ENCODE results near the gene KIF21A. TPM values are rescaled to one million over a fixed set of nuclear protein-coding genes. Genes with fewer than 3 reads are reported as not detected.

KIF21A gene
- total RNA-seq, 3 donors from 2014 or later (not counting 1 experiment from before 2014, with no cell fraction given): 11.5 to 31.6 (median 18.0) TPM

DNA sequence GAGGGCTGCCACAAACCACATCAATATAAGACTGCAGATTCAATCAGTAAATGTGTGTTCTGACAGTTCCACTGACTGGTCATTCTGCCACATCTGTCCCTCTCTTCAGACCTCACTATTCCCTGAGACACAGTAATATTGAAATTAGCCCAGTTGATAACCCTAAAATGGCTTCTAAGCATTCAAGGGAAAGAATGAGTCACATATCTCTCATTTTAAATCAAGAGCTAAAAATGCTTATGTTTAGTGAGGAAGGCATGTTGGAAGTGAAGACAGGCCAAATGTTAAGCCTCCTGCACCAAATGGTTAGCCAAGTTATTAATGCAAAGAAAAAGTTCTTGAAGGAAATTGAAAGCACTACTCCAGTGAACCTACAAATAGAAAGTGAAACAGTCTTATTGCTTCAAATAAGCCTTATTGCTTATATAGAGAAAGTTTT, 24.5 kb upstream of the KIF21A start:
- Histone ChIP-seq H3K4me1 (ENCODE audit: control insufficient read depth, insufficient read depth, low read length) (peaks cover 10% of the 10 kb centered on the region), H3K9me3 (ENCODE audit: control insufficient read depth, insufficient read depth, low read length) (no peaks in the 10 kb centered on the region), H3K4me3 (ENCODE audit: low read length) (no peak overlapping the region), H3K36me3 (ENCODE audit: control insufficient read depth, insufficient read depth, low read length) (no peaks in the 10 kb centered on the region), H3K27ac (ENCODE audit: low read length) (peak overlapping the region; percentile 47), H3K27me3 (ENCODE audit: control insufficient read depth, insufficient read depth, low read length) (no peaks in the 10 kb centered on the region)
- peaks cover 9 to 13% of the 10 kb centered on the region in 2 donors for H3K4me1 Mint-ChIP-seq
- TF ChIP-seq, protein P1, sequence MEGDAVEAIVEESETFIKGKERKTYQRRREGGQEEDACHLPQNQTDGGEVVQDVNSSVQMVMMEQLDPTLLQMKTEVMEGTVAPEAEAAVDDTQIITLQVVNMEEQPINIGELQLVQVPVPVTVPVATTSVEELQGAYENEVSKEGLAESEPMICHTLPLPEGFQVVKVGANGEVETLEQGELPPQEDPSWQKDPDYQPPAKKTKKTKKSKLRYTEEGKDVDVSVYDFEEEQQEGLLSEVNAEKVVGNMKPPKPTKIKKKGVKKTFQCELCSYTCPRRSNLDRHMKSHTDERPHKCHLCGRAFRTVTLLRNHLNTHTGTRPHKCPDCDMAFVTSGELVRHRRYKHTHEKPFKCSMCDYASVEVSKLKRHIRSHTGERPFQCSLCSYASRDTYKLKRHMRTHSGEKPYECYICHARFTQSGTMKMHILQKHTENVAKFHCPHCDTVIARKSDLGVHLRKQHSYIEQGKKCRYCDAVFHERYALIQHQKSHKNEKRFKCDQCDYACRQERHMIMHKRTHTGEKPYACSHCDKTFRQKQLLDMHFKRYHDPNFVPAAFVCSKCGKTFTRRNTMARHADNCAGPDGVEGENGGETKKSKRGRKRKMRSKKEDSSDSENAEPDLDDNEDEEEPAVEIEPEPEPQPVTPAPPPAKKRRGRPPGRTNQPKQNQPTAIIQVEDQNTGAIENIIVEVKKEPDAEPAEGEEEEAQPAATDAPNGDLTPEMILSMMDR (IDR thresholded peaks at IDR 0.05): no peak
- peaks cover 0 to 3% of the 10 kb centered on the region in 2 donors for H3K27me3 Mint-ChIP-seq (ENCODE audit: low read depth in 2 of 2)
- DNase-seq (peak in 1 of 2 donors; percentile 27), ATAC-seq (peak; percentile 39 to 83 (median 45))
- H3K27ac Mint-ChIP-seq: peak overlapping the region; percentile 60 to 84
- intact Hi-C loops (cut with micrococcal nuclease): no loop called here
- H3K4me3 Mint-ChIP-seq: peak overlapping the region; percentile 72
- H3K9me3 Mint-ChIP-seq: no peaks in the 10 kb centered on the region
- H3K36me3 Mint-ChIP-seq: no peaks in the 10 kb centered on the region

DNA sequence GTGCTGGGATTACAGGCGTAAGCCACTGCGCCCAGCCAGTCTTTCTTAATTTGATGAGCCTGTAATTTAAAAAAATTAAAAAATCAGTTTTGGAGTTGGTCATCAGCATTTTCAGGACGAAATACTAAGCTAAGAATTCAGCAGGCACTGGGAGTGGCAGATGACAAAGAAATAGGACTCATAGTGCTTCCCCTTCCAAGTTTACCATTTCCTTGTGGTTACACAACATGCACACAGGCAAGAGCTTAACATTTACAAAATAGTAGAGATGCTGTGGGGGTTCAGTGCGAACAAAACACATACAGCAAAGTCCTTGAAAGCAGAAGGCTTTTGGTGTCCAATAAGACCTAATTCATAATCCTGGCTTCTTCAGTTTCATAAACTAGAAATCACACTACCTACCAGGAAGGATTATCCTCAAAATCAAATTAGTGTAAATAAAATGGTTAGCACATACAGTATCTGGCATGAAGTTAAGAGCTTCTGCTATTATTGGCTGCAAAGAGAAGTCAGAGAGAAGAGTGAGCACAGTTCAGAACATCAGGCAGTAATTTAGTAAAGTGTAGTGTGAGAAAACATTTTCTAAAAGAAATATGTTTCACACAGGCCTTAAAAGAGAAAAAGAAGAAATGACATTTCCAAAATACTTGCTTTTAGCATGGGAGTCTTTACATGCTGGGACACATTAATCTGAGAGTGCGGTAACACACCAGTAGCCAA, 22.2 kb upstream of the KIF21A start:
- no peak overlapping the region for H3K27ac ChIP-seq (ENCODE audit: low read length)
- peaks cover 9 to 13% of the 10 kb centered on the region in 2 donors for H3K4me1 Mint-ChIP-seq
- H3K27ac Mint-ChIP-seq: no peak overlapping the region
- H3K36me3 Mint-ChIP-seq: no peaks in the 10 kb centered on the region
- no peak for DNase-seq
- H3K4me3 Mint-ChIP-seq: no peak overlapping the region
- intact Hi-C loops (cut with micrococcal nuclease): no loop called here
- no peak for ATAC-seq
- H3K27me3 ChIP-seq (ENCODE audit: control insufficient read depth, insufficient read depth, low read length): no peaks in the 10 kb centered on the region
- 93% methylated on average over 5 of the region's 5 CpGs for WGBS (ENCODE audit: insufficient coverage)
- peaks cover 10% of the 10 kb centered on the region for H3K4me1 ChIP-seq (ENCODE audit: control insufficient read depth, insufficient read depth, low read length)
- H3K27me3 Mint-ChIP-seq (ENCODE audit: low read depth in 2 of 2): no peaks in the 10 kb centered on the region
- no peaks in the 10 kb centered on the region for H3K9me3 Mint-ChIP-seq
- no peaks in the 10 kb centered on the region for H3K9me3 ChIP-seq (ENCODE audit: control insufficient read depth, insufficient read depth, low read length)
- no peak overlapping the region for H3K4me3 ChIP-seq (ENCODE audit: low read length)
- no peaks in the 10 kb centered on the region for H3K36me3 ChIP-seq (ENCODE audit: control insufficient read depth, insufficient read depth, low read length)
- TF ChIP-seq, protein P1 (IDR thresholded peaks at IDR 0.05): no peak

DNA sequence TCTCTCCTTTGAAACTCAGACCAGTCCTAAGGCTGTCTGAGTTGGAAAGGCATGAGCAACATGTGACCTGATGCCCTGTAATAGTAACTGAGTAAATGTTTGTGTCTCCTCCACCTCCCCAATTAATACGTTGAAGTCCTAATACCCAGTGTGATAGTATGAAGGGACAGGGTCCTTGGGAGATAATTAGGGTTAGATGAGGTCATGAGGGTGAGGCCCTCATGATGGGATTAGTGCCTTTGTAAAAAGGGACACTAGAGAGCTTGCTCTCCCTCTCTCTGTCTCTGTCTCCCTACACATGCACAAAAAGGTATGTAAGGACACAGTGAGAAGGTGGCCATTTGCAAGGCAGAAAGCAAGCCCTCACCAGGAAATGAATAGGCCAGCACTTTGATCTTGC, 18.1 kb upstream of the KIF21A start:
- ATAC-seq: no peak
- peaks cover 3 to 11% of the 10 kb centered on the region in 2 donors for H3K27me3 Mint-ChIP-seq (ENCODE audit: low read depth in 2 of 2)
- no peak for DNase-seq
- no peaks in the 10 kb centered on the region for H3K9me3 Mint-ChIP-seq
- WGBS (ENCODE audit: insufficient coverage): no CpG with 5 or more reads among the region's 1 CpG
- no peaks in the 10 kb centered on the region for H3K36me3 Mint-ChIP-seq
- Histone ChIP-seq H3K27ac (ENCODE audit: low read length) (no peak overlapping the region), H3K9me3 (ENCODE audit: control insufficient read depth, insufficient read depth, low read length) (no peaks in the 10 kb centered on the region), H3K36me3 (ENCODE audit: control insufficient read depth, insufficient read depth, low read length) (no peaks in the 10 kb centered on the region), H3K4me3 (ENCODE audit: low read length) (no peak overlapping the region), H3K4me1 (ENCODE audit: control insufficient read depth, insufficient read depth, low read length) (no peaks in the 10 kb centered on the region), H3K27me3 (ENCODE audit: control insufficient read depth, insufficient read depth, low read length) (no peaks in the 10 kb centered on the region)
- TF ChIP-seq, protein P1 (IDR thresholded peaks at IDR 0.05): no peak
- H3K4me3 Mint-ChIP-seq: no peak overlapping the region
- no peaks in the 10 kb centered on the region for H3K4me1 Mint-ChIP-seq
- intact Hi-C loops (cut with micrococcal nuclease): no loop called here
- no peak overlapping the region for H3K27ac Mint-ChIP-seq

DNA sequence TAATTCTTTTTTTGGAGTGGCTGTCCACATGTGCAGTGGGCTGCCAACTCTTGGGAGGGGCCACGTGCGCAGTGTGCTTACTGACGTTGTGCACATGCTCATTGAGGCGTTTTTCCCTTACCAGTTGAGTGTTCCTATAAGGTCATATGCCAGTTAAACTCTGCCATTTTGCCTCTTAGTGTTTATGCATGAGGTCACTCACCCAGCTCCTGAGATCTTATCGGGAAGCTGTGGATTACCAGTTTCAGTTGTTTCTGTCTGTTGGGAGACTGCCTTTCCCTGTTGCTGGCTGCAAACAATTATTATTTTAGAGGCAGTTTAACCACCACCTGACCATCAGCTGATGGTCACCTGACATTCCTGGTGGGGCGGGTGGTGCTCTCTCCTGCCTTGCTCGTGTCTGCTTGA, 16.1 kb upstream of the KIF21A start:
- Histone ChIP-seq H3K9me3 (ENCODE audit: control insufficient read depth, insufficient read depth, low read length) (no peaks in the 10 kb centered on the region), H3K27me3 (ENCODE audit: control insufficient read depth, insufficient read depth, low read length) (no peaks in the 10 kb centered on the region), H3K4me1 (ENCODE audit: control insufficient read depth, insufficient read depth, low read length) (no peaks in the 10 kb centered on the region), H3K36me3 (ENCODE audit: control insufficient read depth, insufficient read depth, low read length) (no peaks in the 10 kb centered on the region), H3K27ac (ENCODE audit: low read length) (no peak overlapping the region), H3K4me3 (ENCODE audit: low read length) (no peak overlapping the region)
- ATAC-seq (no peak), DNase-seq (no peak)
- H3K4me3 Mint-ChIP-seq: no peak overlapping the region
- no peak overlapping the region for H3K27ac Mint-ChIP-seq
- no peaks in the 10 kb centered on the region for H3K36me3 Mint-ChIP-seq
- peaks cover 5 to 11% of the 10 kb centered on the region in 2 donors for H3K27me3 Mint-ChIP-seq (ENCODE audit: low read depth in 2 of 2)
- intact Hi-C loops (cut with micrococcal nuclease): no loop called here
- TF ChIP-seq, protein P1 (IDR thresholded peaks at IDR 0.05): no peak
- H3K9me3 Mint-ChIP-seq: no peaks in the 10 kb centered on the region
- 87% methylated on average over 6 of the region's 7 CpGs for WGBS (ENCODE audit: insufficient coverage)
- H3K4me1 Mint-ChIP-seq: no peaks in the 10 kb centered on the region
